GM12878 (cell line): Measurements from ENCODE around the gene EFCAB11. TPM values are rescaled to one million over a fixed set of nuclear protein-coding genes. Genes with fewer than 3 reads are reported as not detected.

Experiments
- ATAC-seq: fragments of 200-7000 bp; cut with Tn5 transposase; 3 replicates; pipeline ENCODE4 v1.9.1; 2020; ENCODE audit warnings: mild to moderate bottlenecking, moderate library complexity
- BruUV-seq: library from RNA; stranded (reverse); fragments of 400-500 nt; replicated peaks from 2 replicates; lab custom pipeline; 2021; lab: Mats Ljungman, UMichigan
- CTCF ChIA-PET: fragments of 300-600 bp; sonication (Branson Sonifier 250); formaldehyde crosslinking; extraction: SDS; loops from one replicate; lab custom pipeline; 2021; ENCODE audit warnings: inconsistent platforms; lab: Yijun Ruan, JAX
- POLR2A ChIA-PET: fragments of 350-600 bp; formaldehyde crosslinking; extraction: SDS; loops from one replicate; lab custom pipeline; 2021; ENCODE audit warnings: inconsistent platforms; lab: Charles Lee
- RAD21 ChIA-PET: fragments of 300-600 bp; sonication (Branson Sonifier 250); formaldehyde crosslinking; loops from one replicate; lab custom pipeline; 2023; ENCODE audit warnings: antibody characterized with exemption; ENCODE audit not compliant: unreplicated experiment; lab: Charles Lee
- SMC1A ChIA-PET: fragments of 300-600 bp; sonication (Branson Sonifier 250); formaldehyde crosslinking; loops from one replicate; lab custom pipeline; 2023; ENCODE audit not compliant: unreplicated experiment, uncharacterized antibody; lab: Charles Lee
- DNase-seq: peaks from one replicate; pipeline ENCODE4 v3.0.0-alpha.2; 2011; ENCODE audit warnings: low read depth, low spot score
- FAIRE-seq: peaks from 3 replicates; lab custom pipeline; 2011; peaks lifted over from hg19 to GRCh38; lab: Jason Lieb, UNC
- H2AFZ ChIP-seq: 2 replicates; pipeline ENCODE4 v1.6.0; 2011; ENCODE audit warnings: low read depth, low read length, control low read depth; ENCODE audit not compliant: control insufficient read depth
- H3K27ac ChIP-seq: 2 replicates; pipeline ENCODE4 v1.5.1; 2011; ENCODE audit warnings: control low read depth; ENCODE audit not compliant: control insufficient read depth, insufficient read depth
- H3K27me3 ChIP-seq, 2 experiments: replicated peaks in 1 of 2; 2 replicates each; pipeline versions ENCODE4 v1.6.0 to v1.6.1; 2011; ENCODE audit warnings: low read length in 1 of 2; ENCODE audit not compliant: control insufficient read depth in 2 of 2, insufficient read depth in 2 of 2
- H3K36me3 ChIP-seq, 2 experiments: 2 replicates each; pipeline ENCODE4 v1.5.1; 2011; ENCODE audit warnings: low read length in 1 of 2; ENCODE audit not compliant: control insufficient read depth in 2 of 2, insufficient read depth in 2 of 2
- H3K4me1 ChIP-seq: 2 replicates; pipeline ENCODE4 v1.6.1; 2011; ENCODE audit warnings: mild to moderate bottlenecking, low read length, moderate library complexity, mixed read lengths; ENCODE audit not compliant: control insufficient read depth, insufficient read depth
- H3K4me2 ChIP-seq: 2 replicates; pipeline ENCODE4 v1.6.0; 2011; ENCODE audit warnings: control low read depth; ENCODE audit not compliant: control insufficient read depth, insufficient read depth
- H3K4me3 ChIP-seq: fragments of 200-600 bp; sonication (generic); 2 replicates; pipeline ENCODE4 v1.5.1; 2016
- H3K79me2 ChIP-seq: 2 replicates; pipeline ENCODE4 v1.6.0; 2011; ENCODE audit warnings: low read length; ENCODE audit not compliant: control insufficient read depth, insufficient read depth
- H3K9ac ChIP-seq: 2 replicates; pipeline ENCODE4 v1.8.0; 2011; ENCODE audit warnings: low read length, control low read depth, mixed read lengths; ENCODE audit not compliant: control insufficient read depth, insufficient read depth
- H3K9me3 ChIP-seq: replicated peaks from 3 replicates; pipeline ENCODE4 v1.5.1; 2011; ENCODE audit warnings: mild to moderate bottlenecking, low read length; ENCODE audit not compliant: control insufficient read depth, insufficient read depth
- H4K20me1 ChIP-seq: 2 replicates; pipeline ENCODE4 v1.6.0; 2011; ENCODE audit not compliant: control insufficient read depth, insufficient read depth
- EED ChIP-seq: sonication (generic); IDR thresholded peaks from 2 replicates; pipeline ENCODE4 v1.6.1; 2016; ENCODE audit warnings: antibody characterized with exemption, low read depth
- ESRRA ChIP-seq: IDR thresholded peaks from 2 replicates; pipeline ENCODE4 v1.6.1; 2012; ENCODE audit warnings: mild to moderate bottlenecking, low read length, improper control_type of control experiment
- MTA3 ChIP-seq: IDR thresholded peaks from 2 replicates; pipeline ENCODE4 v1.6.1; 2012; ENCODE audit warnings: low read length, inconsistent platforms, borderline replicate concordance
- MYB ChIP-seq: fragments of 150-350 bp; IDR thresholded peaks from 2 replicates; pipeline ENCODE4 v1.6.1; 2014; ENCODE audit warnings: mild to moderate bottlenecking, low read depth, low read length, borderline replicate concordance
- POLR2AphosphoS5 ChIP-seq: IDR thresholded peaks from 2 replicates; pipeline ENCODE4 v1.6.1; 2011; ENCODE audit warnings: mild to moderate bottlenecking, low read length, inconsistent platforms
- RAD21 ChIP-seq: IDR thresholded peaks from 2 replicates; pipeline ENCODE4 v1.6.1; 2011; ENCODE audit warnings: mild to moderate bottlenecking, low read depth, low read length, moderate library complexity; ENCODE audit not compliant: insufficient read depth
- RB1 ChIP-seq: fragments of 450-650 bp; formaldehyde crosslinking; IDR thresholded peaks from 2 replicates; pipeline ENCODE4 v1.6.1; 2017; ENCODE audit warnings: mild to moderate bottlenecking, borderline replicate concordance
- RELB ChIP-seq: fragments of 450-650 bp; IDR thresholded peaks from 2 replicates; pipeline ENCODE4 v1.6.1; 2017; ENCODE audit warnings: low read depth, mild to moderate bottlenecking, moderate library complexity
- RUNX3 ChIP-seq: IDR thresholded peaks from 2 replicates; pipeline ENCODE4 v1.6.1; 2012; ENCODE audit warnings: low read length, inconsistent platforms
- SMC3 ChIP-seq: IDR thresholded peaks from 2 replicates; pipeline ENCODE4 v1.6.1; 2011; ENCODE audit warnings: low read length, improper control_type of control experiment, borderline replicate concordance
- WGBS: methylation state at CpG from one replicate; pipeline ENCODE4 v1.1.6; 2016; ENCODE audit warnings: low lambda C conversion rate; ENCODE audit not compliant: insufficient replicate concordance, insufficient coverage; ENCODE audit errors: missing lambda C conversion rate; 5-methylcytosine and 5-hydroxymethylcytosine counted together
- in situ Hi-C: fragments of 300-500 bp; cut with MboI; formaldehyde crosslinking; loops from 9 replicates; pipeline ENCODE4 v1.14.3; 2018; ENCODE audit warnings: mixed read lengths
- intact Hi-C: fragments of 100-400 bp; cut with micrococcal nuclease; formaldehyde crosslinking; loops from one replicate; pipeline ENCODE4 v1.14.2; 2022; ENCODE audit not compliant: unreplicated experiment
- polyA plus RNA-seq, 11 experiments: library from polyadenylated mRNA; depleted of rRNA in 4 of 11; unstranded in 6 of 11; stranded (reverse) in 5 of 11; fragments of >200 nt; fragmentation: Nextera tagmentation in 4 of 11; fragmentation: Illumina TruSeq in 1 of 11; extraction: Ambion mirVana in 4 of 11; extraction: Trizol in 1 of 11; gene quantifications; 1 replicate in 1 of 11; 2 replicates in 10 of 11; pipeline versions ENCODE4 v1.2.1 to v1.2.3, GENCODE V29; 2011 to 2016; ENCODE audit warnings: inconsistent platforms in 2 of 11, missing spikeins in 2 of 11, low read depth in 1 of 11
- total RNA-seq, 4 experiments: library from RNA; depleted of rRNA in 3 of 4; stranded (reverse); fragments of >200 nt in 3 of 4; fragmentation: Illumina TruSeq in 1 of 4; extraction: Trizol in 1 of 4; gene quantifications; 2 replicates each; pipeline versions ENCODE4 v1.2.1 to v1.2.3, GENCODE V29; 2013 to 2021
- TF ChIP-seq, protein P1 (sequence below): IDR thresholded peaks from 2 replicates; pipeline ENCODE4 v1.6.1; 2012; ENCODE audit warnings: low read depth, low read length, improper control_type of control experiment
- TF ChIP-seq, protein P2 (sequence below): fragments of 450-650 bp; IDR thresholded peaks from 2 replicates; pipeline ENCODE4 v1.6.1; 2016; ENCODE audit warnings: mild to moderate bottlenecking

EFCAB11 gene
- total and polyA plus RNA-seq, 10 of the 15 experiments (the other 5 are each of a cell fraction or from before 2014, with no cell fraction given): 8.6 to 37.4 (median 18.0) TPM

- Histone ChIP-seq H3K9me3 (no peaks in the 10 kb centered on the region), H3K4me1 (peaks cover 40% of the 10 kb centered on the region)
- RAD21 ChIA-PET: interaction anchor here (0.7 kb wide), 1 partner anchor 743 kb away, joined by 3 read pairs; no protein-coding TSS in a partner anchor
- TF ChIP-seq EED (no peak), ESRRA (no peak)
- TF ChIP-seq, all 136 proteins: peak for 0
- in situ Hi-C loops (loop anchor here (5.0 to 25.0 kb wide), 2 partner anchors 339 to 734 kb away; no protein-coding TSS in a partner anchor), intact Hi-C loops (loop anchor here (5.0 kb wide), 1 partner anchor 131 kb away; no protein-coding TSS in a partner anchor)
- no peaks in the 10 kb centered on the region for H3K79me2 ChIP-seq
- H3K4me3 ChIP-seq: no peak overlapping the region
- CTCF ChIA-PET: interaction anchor here (0.7 to 1.9 kb wide), 6 partner anchors 129 to 807 kb away, joined by 3 to 6 read pairs (median 4); no protein-coding TSS in a partner anchor
- WGBS: 63% methylated on average over 3 of the region's 3 CpGs
- H3K9ac ChIP-seq: no peak overlapping the region
- FAIRE-seq (no peak), DNase-seq (no peak), ATAC-seq (no peak)
- H4K20me1 ChIP-seq: no peaks in the 10 kb centered on the region
- SMC1A ChIA-PET: interaction anchor here (1.1 to 2.0 kb wide), 4 partner anchors 20 to 593 kb away, joined by 3 to 7 read pairs (median 4); no protein-coding TSS in a partner anchor
- no peaks in the 10 kb centered on the region for H3K27me3 ChIP-seq
- H3K4me2 ChIP-seq: no peak overlapping the region
- BruUV-seq: no TSS peak
- H3K27ac ChIP-seq: no peak overlapping the region
- H3K36me3 ChIP-seq: no peaks in the 10 kb centered on the region
- POLR2A ChIA-PET: no interaction called here
- no peak overlapping the region for H2AFZ ChIP-seq
These were observed 183.3 kb downstream of the EFCAB11 start for GRCh38 chr14:89771251-89771650.

GRCh38 chr14:89767861-89768268, 186.7 kb downstream of the EFCAB11 start:
- no peaks in the 10 kb centered on the region; the same call in 2 of the 3 replicates for H3K9me3 ChIP-seq
- in situ Hi-C loops (loop anchor here (25.0 kb wide), 1 partner anchor 731 kb away; no protein-coding TSS in a partner anchor), intact Hi-C loops (loop anchor here (1.0 to 5.0 kb wide), 7 partner anchors 151 to 741 kb away; no protein-coding TSS in a partner anchor)
- no peaks in the 10 kb centered on the region for H3K27me3 ChIP-seq
- no peak overlapping the region for H3K9ac ChIP-seq
- peak overlapping the region; percentile 56 for H3K27ac ChIP-seq
- ChIA-PET POLR2A (no interaction called here), CTCF (interaction anchor here (0.9 to 2.8 kb wide), 5 partner anchors 263 to 727 kb away, joined by 3 to 12 read pairs (median 5); no protein-coding TSS in a partner anchor), RAD21 (interaction anchor here (1.2 to 1.4 kb wide), 2 partner anchors 337 to 527 kb away, joined by 3 to 4 read pairs; no protein-coding TSS in a partner anchor), SMC1A (interaction anchor here (0.8 to 2.5 kb wide), 4 partner anchors 17 to 729 kb away, joined by 3 to 11 read pairs (median 4); no protein-coding TSS in a partner anchor)
- FAIRE-seq (peak; percentile 76), ATAC-seq (peak; percentile 94), DNase-seq (peak; percentile 65)
- WGBS: 2% methylated on average over 4 of the region's 4 CpGs
- H3K4me1 ChIP-seq: peaks cover 22% of the 10 kb centered on the region
- no TSS peak for BruUV-seq
- no peaks in the 10 kb centered on the region for H3K79me2 ChIP-seq
- no peak overlapping the region for H3K4me3 ChIP-seq
- H3K36me3 ChIP-seq: no peaks in the 10 kb centered on the region
- H2AFZ ChIP-seq: peak overlapping the region; percentile 76
- H3K4me2 ChIP-seq: peak overlapping the region; percentile 69
- H4K20me1 ChIP-seq: no peaks in the 10 kb centered on the region
- TF ChIP-seq, protein P1, sequence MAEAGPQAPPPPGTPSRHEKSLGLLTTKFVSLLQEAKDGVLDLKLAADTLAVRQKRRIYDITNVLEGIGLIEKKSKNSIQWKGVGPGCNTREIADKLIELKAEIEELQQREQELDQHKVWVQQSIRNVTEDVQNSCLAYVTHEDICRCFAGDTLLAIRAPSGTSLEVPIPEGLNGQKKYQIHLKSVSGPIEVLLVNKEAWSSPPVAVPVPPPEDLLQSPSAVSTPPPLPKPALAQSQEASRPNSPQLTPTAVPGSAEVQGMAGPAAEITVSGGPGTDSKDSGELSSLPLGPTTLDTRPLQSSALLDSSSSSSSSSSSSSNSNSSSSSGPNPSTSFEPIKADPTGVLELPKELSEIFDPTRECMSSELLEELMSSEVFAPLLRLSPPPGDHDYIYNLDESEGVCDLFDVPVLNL: no peak
- TF ChIP-seq, protein P2, sequence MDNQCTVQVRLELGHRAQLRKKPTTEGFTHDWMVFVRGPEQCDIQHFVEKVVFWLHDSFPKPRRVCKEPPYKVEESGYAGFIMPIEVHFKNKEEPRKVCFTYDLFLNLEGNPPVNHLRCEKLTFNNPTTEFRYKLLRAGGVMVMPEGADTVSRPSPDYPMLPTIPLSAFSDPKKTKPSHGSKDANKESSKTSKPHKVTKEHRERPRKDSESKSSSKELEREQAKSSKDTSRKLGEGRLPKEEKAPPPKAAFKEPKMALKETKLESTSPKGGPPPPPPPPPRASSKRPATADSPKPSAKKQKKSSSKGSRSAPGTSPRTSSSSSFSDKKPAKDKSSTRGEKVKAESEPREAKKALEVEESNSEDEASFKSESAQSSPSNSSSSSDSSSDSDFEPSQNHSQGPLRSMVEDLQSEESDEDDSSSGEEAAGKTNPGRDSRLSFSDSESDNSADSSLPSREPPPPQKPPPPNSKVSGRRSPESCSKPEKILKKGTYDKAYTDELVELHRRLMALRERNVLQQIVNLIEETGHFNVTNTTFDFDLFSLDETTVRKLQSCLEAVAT: no peak
- no peak for TF ChIP-seq MYB
- no peak for TF ChIP-seq POLR2AphosphoS5
- TF ChIP-seq RAD21: peak; percentile 95
- no peak for TF ChIP-seq RB1
- peak; percentile 38; the same call in 1 of the 2 replicates for TF ChIP-seq MTA3
- peak; percentile 87 for TF ChIP-seq SMC3
- peak; percentile 79 for TF ChIP-seq RUNX3
- no peak for TF ChIP-seq RELB
